ENCODE results near the gene HMCN2.

DNA sequence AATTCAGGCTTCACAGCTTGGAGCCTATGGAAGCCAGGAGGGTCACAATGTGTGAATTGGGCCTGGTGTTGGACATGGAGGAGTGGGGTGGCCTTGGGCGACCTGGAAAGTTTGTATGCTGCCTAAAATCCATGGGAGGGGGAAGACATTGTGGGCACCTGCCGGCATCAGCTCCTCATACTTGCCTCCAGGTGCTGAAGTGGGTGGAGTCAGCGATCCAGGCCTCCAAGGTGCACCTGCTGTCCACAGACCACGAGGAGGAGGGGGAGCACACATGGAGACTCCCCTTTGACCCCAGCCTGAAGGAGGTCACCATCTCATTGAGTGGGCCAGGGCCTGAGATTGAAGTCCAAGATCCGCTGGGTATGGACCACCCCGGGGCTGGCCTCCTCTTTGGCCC, 29.1 kb downstream of the HMCN2 start:
- TF ChIP-seq EP300 (IDR thresholded peaks at IDR 0.05; ENCODE audit: borderline replicate concordance) (no peak), RAD21 (IDR thresholded peaks at IDR 0.05; ENCODE audit: low read depth) (no peak), TAF1 (IDR thresholded peaks at IDR 0.05; ENCODE audit: low read depth) (no peak), TEAD4 (IDR thresholded peaks at IDR 0.05) (no peak), YY1 (IDR thresholded peaks at IDR 0.05; ENCODE audit: low read depth) (no peak), TCF12 (IDR thresholded peaks at IDR 0.05; ENCODE audit: low read depth) (no peak), EGR1 (IDR thresholded peaks at IDR 0.05) (no peak), ZBTB7A (IDR thresholded peaks at IDR 0.05; ENCODE audit: low read depth) (no peak), FOXM1 (IDR thresholded peaks at IDR 0.05; ENCODE audit: borderline replicate concordance, low read depth) (no peak)
- TF ChIP-seq, protein P1, sequence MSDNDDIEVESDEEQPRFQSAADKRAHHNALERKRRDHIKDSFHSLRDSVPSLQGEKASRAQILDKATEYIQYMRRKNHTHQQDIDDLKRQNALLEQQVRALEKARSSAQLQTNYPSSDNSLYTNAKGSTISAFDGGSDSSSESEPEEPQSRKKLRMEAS (IDR thresholded peaks at IDR 0.05): no peak
